Body of pancreas (tissue), 4 donors: Measurements from ENCODE around the gene DOC2A.

Source experiments
- POLR2A ChIP-seq, 3 donors: fragments of 450-650 bp; IDR thresholded peaks; one replicate each; pipeline ENCODE4 v1.6.1; 2016; ENCODE audit warnings: antibody characterized with exemption in 3 of 3, mild to moderate bottlenecking in 2 of 3
- TF ChIP-seq, protein P1 (sequence below), 7 experiments: fragments of 450-650 bp in 4 of 7; fragments of 200-600 bp in 3 of 7; sonication (generic) in 3 of 7; IDR thresholded peaks; one replicate each; pipeline ENCODE4 v1.5.1; 2016 to 2019; ENCODE audit warnings: antibody characterized with exemption in 7 of 7

DNA sequence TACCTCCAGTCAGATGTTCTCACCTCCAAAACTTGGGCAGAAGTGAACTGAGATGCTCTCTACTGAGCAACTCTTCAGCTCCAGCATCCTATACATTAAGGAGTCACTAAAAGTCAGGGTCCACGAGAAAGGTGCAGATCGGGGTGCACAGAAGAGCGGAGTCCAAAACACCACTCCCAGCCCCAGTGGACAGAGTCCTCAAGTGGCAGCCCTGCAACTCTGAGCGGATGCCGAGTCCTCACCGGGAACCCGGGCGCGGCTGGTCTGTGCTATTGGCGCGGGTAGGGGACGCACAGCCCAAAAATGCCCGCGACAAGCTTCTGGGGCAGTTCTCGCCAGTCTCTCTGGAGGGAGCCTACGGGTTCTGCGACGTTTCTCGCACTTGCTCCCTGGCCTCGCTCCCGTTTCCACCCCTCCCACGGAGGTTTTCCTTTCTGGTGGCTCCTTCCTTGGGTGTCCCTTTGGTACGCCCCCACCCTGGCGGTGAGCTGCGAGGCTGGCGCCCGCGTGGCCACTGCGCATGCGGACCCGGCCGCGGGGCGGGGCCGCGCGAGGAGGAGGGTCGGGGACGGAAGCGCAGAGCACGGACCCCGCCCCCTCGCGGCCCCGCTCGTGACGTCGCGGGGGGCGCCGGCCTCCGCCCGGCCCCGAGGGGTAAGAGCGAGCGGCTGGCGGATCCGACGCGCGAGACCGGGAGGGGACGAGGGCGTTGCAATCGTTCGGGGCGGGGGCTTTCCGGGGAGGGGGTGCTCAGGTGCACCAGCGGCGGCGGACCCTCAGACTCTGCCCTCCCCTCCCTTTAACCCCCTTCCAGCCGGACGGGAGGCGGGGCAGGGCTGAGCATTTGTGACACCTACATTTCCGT is 49.1 kb downstream of the DOC2A start, which contains the start of gene TMEM219:
- TF ChIP-seq, protein P1, sequence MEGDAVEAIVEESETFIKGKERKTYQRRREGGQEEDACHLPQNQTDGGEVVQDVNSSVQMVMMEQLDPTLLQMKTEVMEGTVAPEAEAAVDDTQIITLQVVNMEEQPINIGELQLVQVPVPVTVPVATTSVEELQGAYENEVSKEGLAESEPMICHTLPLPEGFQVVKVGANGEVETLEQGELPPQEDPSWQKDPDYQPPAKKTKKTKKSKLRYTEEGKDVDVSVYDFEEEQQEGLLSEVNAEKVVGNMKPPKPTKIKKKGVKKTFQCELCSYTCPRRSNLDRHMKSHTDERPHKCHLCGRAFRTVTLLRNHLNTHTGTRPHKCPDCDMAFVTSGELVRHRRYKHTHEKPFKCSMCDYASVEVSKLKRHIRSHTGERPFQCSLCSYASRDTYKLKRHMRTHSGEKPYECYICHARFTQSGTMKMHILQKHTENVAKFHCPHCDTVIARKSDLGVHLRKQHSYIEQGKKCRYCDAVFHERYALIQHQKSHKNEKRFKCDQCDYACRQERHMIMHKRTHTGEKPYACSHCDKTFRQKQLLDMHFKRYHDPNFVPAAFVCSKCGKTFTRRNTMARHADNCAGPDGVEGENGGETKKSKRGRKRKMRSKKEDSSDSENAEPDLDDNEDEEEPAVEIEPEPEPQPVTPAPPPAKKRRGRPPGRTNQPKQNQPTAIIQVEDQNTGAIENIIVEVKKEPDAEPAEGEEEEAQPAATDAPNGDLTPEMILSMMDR (IDR thresholded peaks at IDR 0.05): peak; percentile 30 to 84 (median 75)
- TF ChIP-seq POLR2A (IDR thresholded peaks at IDR 0.05): peak; percentile 49 to 62 (median 58)
